Measurements from ENCODE around the gene GRPEL1. TPM values are rescaled to one million over a fixed set of nuclear protein-coding genes. Genes with fewer than 3 reads are reported as not detected.

GRPEL1 gene
- total RNA-seq, 1 experiment from 2014 or later, result 40.7 TPM

- peaks cover 0 to 4% of the 10 kb centered on the region in 2 experiments; a peak in 2 of 5 replicates for H3K9me3 Mint-ChIP-seq
- no peak overlapping the region for H3K27ac ChIP-seq (ENCODE audit: insufficient read length, low read depth, low read length)
- H3K79me2 ChIP-seq (ENCODE audit: insufficient read depth, low read length), result no peaks in the 10 kb centered on the region
- H3K27me3 ChIP-seq (ENCODE audit: insufficient read depth, low read length), result no peaks in the 10 kb centered on the region; the same call in 1 of the 2 replicates
- H3K4me3 Mint-ChIP-seq, result no peak overlapping the region
- H3K4ac ChIP-seq (ENCODE audit: low read depth, low read length), result no peak overlapping the region
- no peak overlapping the region for H2AK5ac ChIP-seq (ENCODE audit: insufficient read length, low read length)
- H3K23ac ChIP-seq (ENCODE audit: insufficient read length, low read depth, low read length), result no peak overlapping the region
- no peak overlapping the region for H2AFZ ChIP-seq (ENCODE audit: low read length)
- peaks cover 7% of the 10 kb centered on the region for H3K23me2 ChIP-seq (ENCODE audit: insufficient read length, low read depth, low read length, poor library complexity, severe bottlenecking)
- no CpG with 5 or more reads among the region's 11 CpGs for WGBS (ENCODE audit: extremely low coverage, insufficient read length, low lambda C conversion rate)
- peaks cover 46% of the 10 kb centered on the region for H3K27me3 Mint-ChIP-seq (ENCODE audit: low read depth)
- no peak overlapping the region for H4K91ac ChIP-seq (ENCODE audit: insufficient read length, low read depth, low read length)
- no peaks in the 10 kb centered on the region for H3K9me3 ChIP-seq (ENCODE audit: control insufficient read depth, low read depth, low read length)
- no peak for DNase-seq
- no peaks in the 10 kb centered on the region; a peak in 1 of 7 replicates for H3K36me3 Mint-ChIP-seq (ENCODE audit: insufficient read depth in 1 of 3, low read depth in 3 of 3)
- H4K5ac ChIP-seq (ENCODE audit: insufficient read length, low read depth, low read length), result no peak overlapping the region
- no peak overlapping the region for H3K4me2 ChIP-seq (ENCODE audit: insufficient read depth, insufficient read length, low read length)
- H2BK120ac ChIP-seq (ENCODE audit: low read depth, low read length, poor library complexity, severe bottlenecking), result no peak overlapping the region
- H3K18ac ChIP-seq (ENCODE audit: insufficient read length, low read depth, low read length), result no peak overlapping the region
- no peak overlapping the region for H2BK20ac ChIP-seq (ENCODE audit: low read depth, low read length, poor library complexity, severe bottlenecking)
- H3T11ph ChIP-seq (ENCODE audit: low read length), result no peak overlapping the region
- H3K27ac Mint-ChIP-seq, result no peak overlapping the region
- no peak overlapping the region for H4K8ac ChIP-seq (replicated peaks; ENCODE audit: insufficient read length, low read depth, low read length)
- H3K14ac ChIP-seq (ENCODE audit: insufficient read depth, low read length), result no peak overlapping the region
- no peak for TF ChIP-seq CTCF (conservative IDR thresholded peaks at IDR 0.05)
- H3K56ac ChIP-seq (ENCODE audit: insufficient read length, low read depth, low read length), result no peak overlapping the region
- no peak overlapping the region for H2BK12ac ChIP-seq (ENCODE audit: insufficient read length, low read depth, low read length)
- no peaks in the 10 kb centered on the region for H4K20me1 ChIP-seq (ENCODE audit: control insufficient read depth, insufficient read depth, insufficient read length)
- no peak overlapping the region for H2BK5ac ChIP-seq (ENCODE audit: insufficient read length, low read length)
- H2BK15ac ChIP-seq (ENCODE audit: low read depth, low read length), result no peak overlapping the region
- H3K4me1 Mint-ChIP-seq, result peaks cover 6 to 10% of the 10 kb centered on the region in 2 experiments
- H3K9ac ChIP-seq (ENCODE audit: extremely low read depth, insufficient read length, low read length), result no peak overlapping the region
- H3K79me1 ChIP-seq (ENCODE audit: insufficient read depth, low read depth, low read length, poor library complexity, severe bottlenecking), result no peaks in the 10 kb centered on the region
- peaks cover 2% of the 10 kb centered on the region; the same call in 1 of the 2 replicates for H3K4me1 ChIP-seq (ENCODE audit: insufficient read depth, low read length)
These were observed 39.5 kb upstream of the GRPEL1 start for GRCh38 chr4:7107166-7107905.

Data from H9 (cell line).